ENCODE measurements around the gene GGNBP2.

GGNBP2 gene

DNA sequence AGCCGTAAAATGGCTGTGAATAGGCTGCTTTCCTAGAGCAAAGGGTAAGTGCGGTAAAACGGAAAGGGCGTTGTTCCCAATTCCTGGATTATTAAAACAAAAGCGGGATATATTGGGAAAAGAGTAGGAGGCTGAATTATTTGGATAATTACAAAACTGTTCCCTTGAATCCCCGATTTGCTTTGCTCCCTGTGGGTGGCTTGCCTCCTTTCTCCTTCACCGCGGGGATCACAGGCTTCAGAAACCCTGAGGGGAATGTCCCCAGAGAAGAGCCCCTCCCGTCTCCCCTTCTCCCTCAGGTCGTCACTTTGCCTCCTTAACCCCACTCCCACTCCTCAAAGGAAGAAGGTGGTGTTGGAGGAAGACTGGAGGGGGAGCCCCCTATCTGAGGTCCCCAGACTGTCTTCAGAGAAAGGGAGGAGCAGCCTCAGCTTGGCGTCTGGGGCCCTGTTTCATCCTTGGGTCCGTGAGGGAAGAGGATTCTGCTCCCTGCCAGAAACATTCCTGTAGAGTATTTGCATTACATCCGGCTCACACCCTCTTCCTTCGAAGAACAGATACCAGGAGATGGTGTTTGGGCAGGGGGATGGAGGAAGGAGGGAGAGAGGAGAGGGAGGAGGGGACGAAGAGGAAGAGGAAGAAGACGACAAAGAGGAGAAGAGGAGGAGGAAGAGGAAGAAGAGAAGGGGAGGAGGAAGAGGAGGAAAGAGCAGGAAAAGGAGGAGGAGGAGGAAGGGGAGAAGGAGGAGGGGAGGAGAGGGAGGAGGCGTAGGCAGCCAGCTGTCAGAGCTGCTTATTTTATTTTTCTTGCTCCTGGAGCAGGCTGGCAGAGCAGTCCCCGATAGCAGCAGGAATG lies 88.4 kb downstream of the GGNBP2 start:
- TF ChIP-seq GATA3 (IDR thresholded peaks at IDR 0.05; ENCODE audit: low read depth, low read length) (no peak), GATA2 (IDR thresholded peaks at IDR 0.05; ENCODE audit: low read depth, low read length) (no peak)
